ENCODE measurements around the gene SPOUT1. TPM values are rescaled to one million over a fixed set of nuclear protein-coding genes. Genes with fewer than 3 reads are reported as not detected.

The SPOUT1 gene
- polyA plus RNA-seq, 1 donor (not counting 4 experiments of a cell fraction or from before 2014, with no cell fraction given): 22.0 TPM

DNA sequence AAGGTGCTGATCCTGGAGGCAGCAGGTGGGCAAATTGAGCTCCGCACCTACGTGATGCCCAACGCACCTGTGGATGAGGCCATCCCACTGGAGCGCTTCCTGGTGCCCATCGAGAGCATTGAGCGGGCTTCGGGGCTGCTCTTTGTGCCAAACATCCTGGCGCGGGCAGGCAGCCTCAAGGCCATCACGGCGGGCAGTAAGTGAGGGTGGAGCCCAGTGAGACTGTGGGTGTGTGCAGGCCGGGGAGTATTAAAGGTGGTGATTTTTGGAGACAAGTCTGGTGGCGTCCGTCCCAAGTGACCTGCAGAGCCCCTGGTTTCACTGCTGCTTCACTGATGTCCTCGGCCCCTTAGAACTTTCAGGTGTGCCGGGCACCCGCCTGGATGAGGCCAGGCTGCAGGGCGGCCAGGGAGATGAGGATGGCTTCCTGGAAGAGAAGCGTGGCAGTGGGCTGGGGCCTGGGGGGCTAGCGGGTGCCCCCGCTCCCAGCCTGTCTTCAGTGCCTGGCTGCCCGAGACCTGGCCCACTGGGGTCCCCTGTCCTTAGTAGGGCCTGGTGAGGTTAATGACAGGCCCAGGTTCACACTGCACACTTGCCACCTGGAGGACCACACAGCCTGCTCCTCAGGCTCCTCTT is 7.1 kb downstream of the SPOUT1 start:
- Histone ChIP-seq H3K4me3 (ENCODE audit: control insufficient read depth in 2 of 3, extremely low read depth in 1 of 3, insufficient read depth in 2 of 3, low read depth in 1 of 3, low read length in 3 of 3) (no peak overlapping the region), H3K79me2 (ENCODE audit: control insufficient read depth, insufficient read depth, low read length) (no peaks in the 10 kb centered on the region), H4K20me1 (ENCODE audit: control insufficient read depth, extremely low read depth, insufficient read depth, low read length) (peaks cover 7% of the 10 kb centered on the region), H3K9ac (ENCODE audit: control insufficient read depth, extremely low read depth, insufficient read depth, low read length) (no peak overlapping the region), H3K4me2 (ENCODE audit: control insufficient read depth, extremely low read depth, insufficient read depth, low read depth, low read length) (no peak overlapping the region), H3K36me3 (ENCODE audit: control insufficient read depth in 2 of 2, extremely low read depth in 1 of 2, insufficient read depth in 2 of 2, low read length in 2 of 2) (peaks cover 30 to 50% of the 10 kb centered on the region in 2 experiments), H3K27me3 (ENCODE audit: control insufficient read depth, extremely low read depth, insufficient read depth, low read length) (no peaks in the 10 kb centered on the region), H3K4me1 (ENCODE audit: control insufficient read depth, extremely low read depth, insufficient read depth, low read length) (peaks cover 11% of the 10 kb centered on the region), H3K9me1 (ENCODE audit: control insufficient read depth, extremely low read depth, insufficient read depth, low read length) (no peaks in the 10 kb centered on the region), H2AFZ (ENCODE audit: control insufficient read depth, low read length) (no peak overlapping the region), H3K27ac (ENCODE audit: control insufficient read depth, insufficient read depth, low read length) (no peak overlapping the region), H3K9me3 (ENCODE audit: control insufficient read depth, low read depth, low read length) (no peaks in the 10 kb centered on the region)
- no peak for DNase-seq (ENCODE audit: low read depth, low spot score)
- FAIRE-seq: no peak
- dilution Hi-C loops (cut with MboI; ENCODE audit: extremely low pct_ligation_motif_present, low sequenced_read_pairs): no loop called here
- TF ChIP-seq, protein P1, sequence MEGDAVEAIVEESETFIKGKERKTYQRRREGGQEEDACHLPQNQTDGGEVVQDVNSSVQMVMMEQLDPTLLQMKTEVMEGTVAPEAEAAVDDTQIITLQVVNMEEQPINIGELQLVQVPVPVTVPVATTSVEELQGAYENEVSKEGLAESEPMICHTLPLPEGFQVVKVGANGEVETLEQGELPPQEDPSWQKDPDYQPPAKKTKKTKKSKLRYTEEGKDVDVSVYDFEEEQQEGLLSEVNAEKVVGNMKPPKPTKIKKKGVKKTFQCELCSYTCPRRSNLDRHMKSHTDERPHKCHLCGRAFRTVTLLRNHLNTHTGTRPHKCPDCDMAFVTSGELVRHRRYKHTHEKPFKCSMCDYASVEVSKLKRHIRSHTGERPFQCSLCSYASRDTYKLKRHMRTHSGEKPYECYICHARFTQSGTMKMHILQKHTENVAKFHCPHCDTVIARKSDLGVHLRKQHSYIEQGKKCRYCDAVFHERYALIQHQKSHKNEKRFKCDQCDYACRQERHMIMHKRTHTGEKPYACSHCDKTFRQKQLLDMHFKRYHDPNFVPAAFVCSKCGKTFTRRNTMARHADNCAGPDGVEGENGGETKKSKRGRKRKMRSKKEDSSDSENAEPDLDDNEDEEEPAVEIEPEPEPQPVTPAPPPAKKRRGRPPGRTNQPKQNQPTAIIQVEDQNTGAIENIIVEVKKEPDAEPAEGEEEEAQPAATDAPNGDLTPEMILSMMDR (optimal IDR thresholded peaks at IDR 0.05 in 1 of 3, IDR thresholded peaks at IDR 0.05 in 1 of 3, conservative IDR thresholded peaks at IDR 0.05 in 1 of 3; ENCODE audit: extremely low read depth in 1 of 3, insufficient read depth in 2 of 3, low read length in 3 of 3): no peak
- TF ChIP-seq EZH2 (IDR thresholded peaks at IDR 0.05; ENCODE audit: low read length): no peak

DNA sequence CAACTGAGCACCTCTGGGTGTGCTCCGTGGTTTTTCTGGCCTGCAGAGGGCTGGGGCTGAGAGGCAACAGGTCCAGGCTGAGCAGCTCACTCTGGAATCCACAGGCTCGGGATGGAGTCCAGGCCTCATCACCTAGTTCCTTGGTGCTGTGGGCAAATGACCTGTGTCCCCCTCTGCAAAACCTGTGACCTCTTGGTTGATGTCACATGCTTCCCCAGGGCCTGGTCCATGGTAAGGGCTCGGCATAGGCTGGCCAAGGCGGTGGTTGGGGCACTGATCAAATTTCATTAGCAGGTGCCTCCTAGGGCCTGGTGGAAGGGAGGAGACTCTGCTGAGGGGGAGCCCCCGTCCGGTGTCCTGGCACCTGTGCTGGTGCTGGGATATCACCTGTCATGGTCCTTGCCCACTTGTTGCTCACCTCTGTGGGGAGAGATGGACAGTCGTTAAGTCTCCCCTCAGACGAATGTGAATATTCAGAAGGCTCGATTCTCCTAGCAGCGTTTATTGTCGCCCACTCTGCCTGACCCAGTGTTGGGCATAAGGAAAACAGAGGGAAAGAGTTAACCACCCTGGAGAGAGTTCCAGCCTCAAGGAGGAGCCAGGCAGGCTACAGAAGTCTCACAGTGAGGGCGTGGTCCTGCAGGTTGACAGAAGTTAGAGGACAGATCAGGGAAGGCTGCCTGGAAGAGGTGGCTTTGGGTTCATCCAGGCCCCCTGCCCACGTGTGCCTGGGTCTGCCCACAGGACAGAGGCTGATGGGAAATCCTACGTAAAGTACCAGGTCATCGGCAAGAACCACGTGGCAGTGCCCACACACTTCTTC is 7.8 kb downstream of the SPOUT1 start:
- no peak for FAIRE-seq
- Histone ChIP-seq H3K36me3 (ENCODE audit: control insufficient read depth in 2 of 2, extremely low read depth in 1 of 2, insufficient read depth in 2 of 2, low read length in 2 of 2) (peaks cover 28 to 44% of the 10 kb centered on the region in 2 experiments), H3K9me1 (ENCODE audit: control insufficient read depth, extremely low read depth, insufficient read depth, low read length) (no peaks in the 10 kb centered on the region), H3K27ac (ENCODE audit: control insufficient read depth, insufficient read depth, low read length) (no peak overlapping the region), H3K79me2 (ENCODE audit: control insufficient read depth, insufficient read depth, low read length) (no peaks in the 10 kb centered on the region), H3K4me2 (ENCODE audit: control insufficient read depth, extremely low read depth, insufficient read depth, low read depth, low read length) (no peak overlapping the region), H4K20me1 (ENCODE audit: control insufficient read depth, extremely low read depth, insufficient read depth, low read length) (peaks cover 7% of the 10 kb centered on the region), H3K9ac (ENCODE audit: control insufficient read depth, extremely low read depth, insufficient read depth, low read length) (no peak overlapping the region), H3K4me3 (ENCODE audit: control insufficient read depth in 2 of 3, extremely low read depth in 1 of 3, insufficient read depth in 2 of 3, low read depth in 1 of 3, low read length in 3 of 3) (no peak overlapping the region), H2AFZ (ENCODE audit: control insufficient read depth, low read length) (no peak overlapping the region), H3K4me1 (ENCODE audit: control insufficient read depth, extremely low read depth, insufficient read depth, low read length) (peaks cover 11% of the 10 kb centered on the region), H3K27me3 (ENCODE audit: control insufficient read depth, extremely low read depth, insufficient read depth, low read length) (no peaks in the 10 kb centered on the region), H3K9me3 (ENCODE audit: control insufficient read depth, low read depth, low read length) (no peaks in the 10 kb centered on the region)
- dilution Hi-C loops (cut with MboI; ENCODE audit: extremely low pct_ligation_motif_present, low sequenced_read_pairs): no loop called here
- no peak for DNase-seq (ENCODE audit: low read depth, low spot score)
- TF ChIP-seq, protein P1 (optimal IDR thresholded peaks at IDR 0.05 in 1 of 3, IDR thresholded peaks at IDR 0.05 in 1 of 3, conservative IDR thresholded peaks at IDR 0.05 in 1 of 3; ENCODE audit: extremely low read depth in 1 of 3, insufficient read depth in 2 of 3, low read length in 3 of 3): no peak
- no peak for TF ChIP-seq EZH2 (IDR thresholded peaks at IDR 0.05; ENCODE audit: low read length)

Data from keratinocyte (primary cell).